Gastrocnemius medialis (tissue), 4 donors: ENCODE measurements around the gene PDCD1LG2. TPM values are rescaled to one million over a fixed set of nuclear protein-coding genes. Genes with fewer than 3 reads are reported as not detected.

ENCODE experiments used
- ATAC-seq, 2 donors: fragments of 150-250 bp; one replicate each; pipeline ENCODE4 v1.9.1; 2016
- DNase-seq, 2 donors: peaks; one replicate each; pipeline ENCODE4 v3.0.0-alpha.2; 2019
- H3K27ac ChIP-seq, 4 donors: fragments of 200-600 bp; sonication (generic); 1 replicate in 1 of 4; 2 replicates in 3 of 4; pipeline ENCODE4 v1.5.1; 2016 to 2018; ENCODE audit warnings: mild to moderate bottlenecking in 2 of 4, moderate library complexity in 1 of 4
- H3K27me3 ChIP-seq, 3 donors: fragments of 200-600 bp; sonication (generic) in 2 of 3; 1 replicate in 1 of 3; 2 replicates in 2 of 3; pipeline versions ENCODE4 v1.5.1 to v1.6.0; 2016 to 2019; ENCODE audit warnings: mild to moderate bottlenecking in 1 of 3, moderate library complexity in 1 of 3
- H3K36me3 ChIP-seq, 2 donors: fragments of 200-600 bp; sonication (generic) in 1 of 2; one replicate each; pipeline ENCODE4 v1.5.1; 2017 to 2018
- H3K4me1 ChIP-seq, 2 donors: fragments of 200-600 bp; sonication (generic) in 1 of 2; one replicate each; pipeline ENCODE4 v1.5.1; 2016 to 2017; ENCODE audit warnings: mild to moderate bottlenecking in 2 of 2
- H3K4me3 ChIP-seq, 4 donors: fragments of 200-600 bp; sonication (generic) in 3 of 4; 1 replicate in 1 of 4; 2 replicates in 3 of 4; pipeline ENCODE4 v1.5.1; 2016 to 2019; ENCODE audit warnings: mild to moderate bottlenecking in 2 of 4
- H3K9me3 ChIP-seq, 3 donors: fragments of 200-600 bp; sonication (generic) in 2 of 3; 1 replicate in 1 of 3; 2 replicates in 2 of 3; pipeline ENCODE4 v1.5.1; 2016 to 2019
- CTCF ChIP-seq, 5 experiments: fragments of 450-650 bp in 3 of 5; fragments of 200-600 bp in 2 of 5; sonication (generic) in 2 of 5; IDR thresholded peaks in 4 of 5; conservative IDR thresholded peaks in 1 of 5; 1 replicate in 4 of 5; 2 replicates in 1 of 5; pipeline ENCODE4 v1.5.1; 2016 to 2019; ENCODE audit warnings: antibody characterized with exemption in 5 of 5, mild to moderate bottlenecking in 3 of 5, moderate library complexity in 3 of 5
- POLR2A ChIP-seq, 2 donors: fragments of 450-650 bp; IDR thresholded peaks; one replicate each; pipeline ENCODE4 v1.6.1; 2017; ENCODE audit warnings: antibody characterized with exemption in 2 of 2, mild to moderate bottlenecking in 2 of 2, moderate library complexity in 2 of 2
- in situ Hi-C, 4 donors: fragments of 200-750 bp; cut with MboI; loops; one replicate each; pipeline versions ENCODE4 v1.15.0 to v1.8.0; 2017; ENCODE audit warnings: low sequenced_read_pairs in 4 of 4
- intact Hi-C: fragments of 100-400 bp; cut with DNase I; formaldehyde crosslinking; loops from one replicate; pipeline ENCODE4 v1.15.1; 2023; ENCODE audit warnings: low total_unique reads
- total RNA-seq, 4 donors: library from RNA; depleted of rRNA; stranded (reverse); fragments of >200 nt; gene quantifications; one replicate each; pipeline versions ENCODE4 v1.1.0 to v1.2.3, GENCODE V29; 2016

Gene PDCD1LG2
- total RNA-seq, 4 donors from 2014 or later: 1.4 to 2.5 (median 1.7) TPM

GRCh38 chr9:5560443-5561100 is 50.2 kb downstream of the PDCD1LG2 start:
- no peak for TF ChIP-seq CTCF (IDR thresholded peaks at IDR 0.05 in 4 of 5, conservative IDR thresholded peaks at IDR 0.05 in 1 of 5)
- no peak for TF ChIP-seq POLR2A (IDR thresholded peaks at IDR 0.05)
- H3K4me1 ChIP-seq: peaks cover 11 to 12% of the 10 kb centered on the region in 2 donors
- in situ Hi-C loops: no loop called here

DNA sequence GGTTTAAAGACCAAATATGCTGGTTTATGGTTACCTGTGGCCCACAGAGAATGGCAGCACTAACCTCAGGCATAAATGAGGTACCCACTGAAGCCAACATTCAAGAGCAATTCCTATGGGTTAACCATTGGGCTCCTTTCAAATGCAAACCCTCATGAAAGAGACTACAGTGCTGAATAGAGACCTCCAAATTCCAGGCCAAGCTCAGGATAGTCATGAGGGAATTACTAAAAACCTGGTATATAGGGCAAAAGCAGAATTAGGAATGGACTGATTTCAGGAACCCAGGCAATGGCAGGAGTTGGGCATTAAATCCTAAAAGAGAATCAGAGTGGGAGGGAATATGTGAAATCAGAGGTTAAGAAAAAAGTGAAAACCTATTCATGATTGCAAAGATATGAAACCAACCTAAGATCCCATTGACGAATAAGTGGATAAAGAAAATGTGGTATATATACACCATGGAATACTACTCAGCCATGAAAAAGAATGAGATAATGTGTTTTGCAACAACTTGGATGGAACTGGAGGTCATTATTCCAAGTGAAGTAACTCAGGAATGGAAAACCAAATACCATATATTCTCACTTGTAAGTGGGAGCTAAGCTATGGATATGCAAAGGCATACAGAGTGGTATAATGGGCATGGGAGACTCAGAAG is 51.6 kb downstream of the PDCD1LG2 start:
- no peaks in the 10 kb centered on the region for H3K36me3 ChIP-seq
- H3K4me1 ChIP-seq: peaks cover 8 to 11% of the 10 kb centered on the region in 2 donors
- no peaks in the 10 kb centered on the region for H3K27me3 ChIP-seq
- H3K9me3 ChIP-seq: no peaks in the 10 kb centered on the region
- in situ Hi-C loops: no loop called here
- no peak for TF ChIP-seq CTCF (IDR thresholded peaks at IDR 0.05 in 4 of 5, conservative IDR thresholded peaks at IDR 0.05 in 1 of 5)
- H3K4me3 ChIP-seq: no peak overlapping the region
- no peak overlapping the region for H3K27ac ChIP-seq
- intact Hi-C loops: no loop called here
- ATAC-seq (no peak), DNase-seq (no peak)

More at GRCh38 chr9:5560443-5561100, 50.2 kb downstream of the PDCD1LG2 start:
- H3K4me3 ChIP-seq: no peak overlapping the region
- no peak overlapping the region for H3K27ac ChIP-seq
- no peaks in the 10 kb centered on the region for H3K9me3 ChIP-seq
- H3K27me3 ChIP-seq: no peaks in the 10 kb centered on the region
- ATAC-seq (no peak), DNase-seq (no peak)
- intact Hi-C loops: no loop called here
- H3K36me3 ChIP-seq: no peaks in the 10 kb centered on the region

DNA sequence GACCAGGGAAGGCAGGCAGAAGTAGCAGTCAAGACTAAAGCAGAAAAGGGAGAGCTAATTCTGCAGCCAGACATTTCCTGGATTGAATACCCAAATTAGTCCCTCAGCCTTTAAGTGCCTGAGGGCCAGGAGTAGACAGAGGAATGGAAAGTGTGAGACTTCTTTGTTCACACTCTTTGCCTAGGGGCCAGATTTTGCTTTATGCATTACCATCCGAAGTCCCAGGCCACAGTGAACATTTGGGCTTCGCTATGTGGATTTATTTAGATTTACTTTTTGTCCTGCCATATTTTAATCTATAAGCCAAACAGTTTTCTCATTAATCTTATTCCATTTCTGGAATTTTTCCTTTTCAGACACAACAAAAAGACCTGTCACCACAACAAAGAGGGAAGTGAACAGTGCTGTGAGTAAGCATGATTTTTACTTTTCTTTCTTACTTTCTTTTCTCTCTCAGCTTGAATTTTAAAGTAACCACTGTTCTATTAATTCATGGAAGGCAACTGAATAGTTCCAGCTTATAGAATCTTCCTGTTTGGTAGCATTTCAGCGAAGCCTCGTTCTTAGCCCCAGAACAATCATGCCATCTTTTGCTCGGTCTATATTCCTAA is 52.6 kb downstream of the PDCD1LG2 start:
- no peak for TF ChIP-seq CTCF (IDR thresholded peaks at IDR 0.05 in 4 of 5, conservative IDR thresholded peaks at IDR 0.05 in 1 of 5)
- TF ChIP-seq POLR2A (IDR thresholded peaks at IDR 0.05): no peak
- no peaks in the 10 kb centered on the region for H3K36me3 ChIP-seq
- no peak overlapping the region for H3K4me3 ChIP-seq
- ATAC-seq: no peak
- no peaks in the 10 kb centered on the region for H3K27me3 ChIP-seq
- DNase-seq: no peak
- no peaks in the 10 kb centered on the region for H3K9me3 ChIP-seq
- in situ Hi-C loops (no loop called here), intact Hi-C loops (no loop called here)
- no peak overlapping the region for H3K27ac ChIP-seq
- H3K4me1 ChIP-seq: peaks cover 0 to 3% of the 10 kb centered on the region in 2 donors

DNA sequence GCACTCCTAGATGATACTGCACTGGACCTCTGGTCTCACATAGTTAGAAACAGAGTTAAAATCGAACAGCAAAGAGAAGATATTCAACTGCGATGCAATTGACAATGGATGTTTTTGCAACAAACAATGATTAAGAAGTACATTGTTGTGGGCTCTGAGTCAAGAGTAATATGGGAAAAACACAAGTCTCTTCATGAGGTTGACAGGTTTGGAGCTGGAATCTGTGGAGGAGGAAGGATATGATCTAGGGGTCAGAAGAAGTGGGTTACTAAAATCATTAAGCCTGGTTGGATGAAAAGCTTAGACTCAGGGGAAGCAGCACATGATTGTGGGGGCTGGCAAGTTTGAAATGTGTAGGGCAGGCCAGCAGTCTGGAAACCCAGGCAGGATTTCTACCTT is 53.1 kb downstream of the PDCD1LG2 start:
- Histone ChIP-seq H3K27me3 (no peaks in the 10 kb centered on the region), H3K9me3 (no peaks in the 10 kb centered on the region), H3K36me3 (no peaks in the 10 kb centered on the region), H3K4me1 (no peaks in the 10 kb centered on the region), H3K27ac (no peak overlapping the region), H3K4me3 (no peak overlapping the region)
- intact Hi-C loops (no loop called here), in situ Hi-C loops (no loop called here)
- TF ChIP-seq CTCF (IDR thresholded peaks at IDR 0.05 in 4 of 5, conservative IDR thresholded peaks at IDR 0.05 in 1 of 5): no peak
- TF ChIP-seq POLR2A (IDR thresholded peaks at IDR 0.05): no peak
- ATAC-seq (no peak), DNase-seq (no peak)
